PC-3 (cell line): ENCODE results near the gene C4orf33. TPM values are rescaled to one million over a fixed set of nuclear protein-coding genes. Genes with fewer than 3 reads are reported as not detected.

ENCODE experiments used
- ATAC-seq: fragments of 200-7000 bp; cut with Tn5 transposase; 2 replicates; pipeline ENCODE4 v1.9.1; 2020; ENCODE audit warnings: mild to moderate bottlenecking, moderate library complexity
- BruUV-seq: library from RNA; stranded (reverse); fragments of 400-500 nt; replicated peaks from 2 replicates; lab custom pipeline; 2021; lab: Mats Ljungman, UMichigan
- CTCF ChIA-PET: fragments of 300-600 bp; sonication (Branson Sonifier 250); formaldehyde crosslinking; loops from one replicate; lab custom pipeline; 2022; ENCODE audit warnings: antibody characterized with exemption; lab: Charles Lee
- POLR2A ChIA-PET: fragments of 300-600 bp; sonication (Branson Sonifier 250); formaldehyde crosslinking; loops from one replicate; lab custom pipeline; 2022; ENCODE audit warnings: antibody characterized with exemption; ENCODE audit not compliant: unreplicated experiment; lab: Charles Lee
- DNase-seq: peaks from one replicate; pipeline ENCODE4 v3.0.0-alpha.2; 2015
- H2AFZ ChIP-seq: fragments of 300-600 bp; sonication (generic); 2 replicates; pipeline ENCODE4 v1.6.0; 2016; ENCODE audit warnings: antibody characterized with exemption, low read length
- H3F3A ChIP-seq: fragments of 300-600 bp; sonication (generic); one replicate; pipeline ENCODE4 v1.6.0; 2017; ENCODE audit warnings: antibody characterized with exemption, low read length, control low read depth, mild to moderate bottlenecking; ENCODE audit not compliant: unreplicated experiment
- H3K27ac ChIP-seq: fragments of 300-600 bp; sonication (generic); 2 replicates; pipeline ENCODE4 v1.5.1; 2016; ENCODE audit warnings: mild to moderate bottlenecking, low read length
- H3K27me3 ChIP-seq: fragments of 300-600 bp; sonication (generic); 2 replicates; pipeline ENCODE4 v1.6.1; 2016; ENCODE audit warnings: low read length, mixed read lengths
- H3K36me3 ChIP-seq: fragments of 300-600 bp; sonication (generic); 2 replicates; pipeline ENCODE4 v1.6.1; 2016; ENCODE audit warnings: low read depth, mixed run types, low read length, mixed read lengths
- H3K4me1 ChIP-seq: fragments of 300-600 bp; sonication (generic); 2 replicates; pipeline ENCODE4 v1.5.1; 2016; ENCODE audit warnings: low read length; ENCODE audit not compliant: insufficient read depth
- H3K4me2 ChIP-seq: fragments of 300-600 bp; sonication (generic); 2 replicates; pipeline ENCODE4 v1.6.0; 2016; ENCODE audit warnings: low read length
- H3K4me3 ChIP-seq: fragments of 300-600 bp; sonication (generic); 2 replicates; pipeline ENCODE4 v1.5.1; 2016; ENCODE audit warnings: mild to moderate bottlenecking, low read length, mixed read lengths
- H3K79me2 ChIP-seq: fragments of 300-600 bp; sonication (generic); 2 replicates; pipeline ENCODE4 v1.6.1; 2017; ENCODE audit warnings: low read length, mixed read lengths
- H3K9ac ChIP-seq: fragments of 300-600 bp; sonication (generic); 2 replicates; pipeline ENCODE4 v1.6.0; 2016; ENCODE audit warnings: mild to moderate bottlenecking, low read length
- H3K9me2 ChIP-seq: fragments of 300-600 bp; sonication (generic); replicated peaks from 2 replicates; pipeline ENCODE4 v1.6.1; 2016; ENCODE audit warnings: mixed run types, low read length, mixed read lengths
- H3K9me3 ChIP-seq: fragments of 300-600 bp; sonication (generic); 2 replicates; pipeline ENCODE4 v1.6.1; 2016; ENCODE audit warnings: low read length, mixed read lengths
- H4K20me1 ChIP-seq: fragments of 300-600 bp; sonication (generic); 2 replicates; pipeline ENCODE4 v1.6.1; 2016; ENCODE audit warnings: low read length, mixed read lengths
- CTCF ChIP-seq: fragments of 300-600 bp; sonication (generic); conservative IDR thresholded peaks from 2 replicates; pipeline ENCODE4 v1.5.1; 2017; ENCODE audit warnings: antibody characterized with exemption, low read depth, mild to moderate bottlenecking, low read length
- EZH2 ChIP-seq: fragments of 300-600 bp; sonication (generic); IDR thresholded peaks from one replicate; pipeline ENCODE4 v1.6.1; 2017; ENCODE audit warnings: antibody characterized with exemption, mild to moderate bottlenecking, low read length; ENCODE audit not compliant: unreplicated experiment
- EZH2phosphoT487 ChIP-seq: fragments of 300-600 bp; sonication (generic); IDR thresholded peaks from 2 replicates; pipeline ENCODE4 v1.6.1; 2018; ENCODE audit warnings: mild to moderate bottlenecking, antibody characterized with exemption, low read length, borderline replicate concordance
- intact Hi-C: fragments of 100-400 bp; cut with micrococcal nuclease; formaldehyde crosslinking; loops from 2 replicates; pipeline ENCODE4 v1.9.0; 2023
- total RNA-seq: library from RNA; depleted of rRNA; stranded (reverse); fragments of >200 nt; gene quantifications from 2 replicates; pipeline ENCODE4 v1.2.3, GENCODE V29; 2014

C4orf33 gene
- total RNA-seq, 1 experiment from 2014 or later: 2.8 TPM

GRCh38 chr4:129149906-129150305, 54.0 kb downstream of the C4orf33 start:
- no peak for TF ChIP-seq EZH2phosphoT487
- no peak for TF ChIP-seq CTCF
- no peak for TF ChIP-seq EZH2
- BruUV-seq: no TSS peak
- Histone ChIP-seq H3K4me1 (no peaks in the 10 kb centered on the region), H3K27me3 (no peaks in the 10 kb centered on the region), H2AFZ (no peak overlapping the region), H3F3A (no peaks in the 10 kb centered on the region), H3K9me3 (no peaks in the 10 kb centered on the region), H3K79me2 (no peaks in the 10 kb centered on the region), H4K20me1 (no peaks in the 10 kb centered on the region), H3K4me2 (no peak overlapping the region), H3K36me3 (no peaks in the 10 kb centered on the region), H3K4me3 (no peak overlapping the region), H3K9me2 (no peaks in the 10 kb centered on the region), H3K9ac (no peak overlapping the region), H3K27ac (no peak overlapping the region)
- intact Hi-C loops: no loop called here
- ATAC-seq: no peak
- CTCF ChIA-PET: no interaction called here
- POLR2A ChIA-PET: no interaction called here
- DNase-seq: no peak

- TF ChIP-seq EZH2phosphoT487 (no peak), CTCF (no peak), EZH2 (no peak)
- no peak for ATAC-seq
- DNase-seq: no peak
- Histone ChIP-seq H3K27me3 (no peaks in the 10 kb centered on the region), H4K20me1 (no peaks in the 10 kb centered on the region), H3K36me3 (no peaks in the 10 kb centered on the region), H3K9me3 (no peaks in the 10 kb centered on the region), H3K4me1 (no peaks in the 10 kb centered on the region), H3K9me2 (no peaks in the 10 kb centered on the region), H3K27ac (no peak overlapping the region), H2AFZ (no peak overlapping the region), H3K4me3 (no peak overlapping the region), H3K79me2 (no peaks in the 10 kb centered on the region), H3K9ac (no peak overlapping the region), H3F3A (no peaks in the 10 kb centered on the region), H3K4me2 (no peak overlapping the region)
- BruUV-seq: no TSS peak
- POLR2A ChIA-PET: no interaction called here
- CTCF ChIA-PET: no interaction called here
- intact Hi-C loops: no loop called here
Measured at GRCh38 chr4:129152350-129152749, 56.4 kb downstream of the C4orf33 start.

GRCh38 chr4:129153700-129154099, 57.7 kb downstream of the C4orf33 start:
- ATAC-seq (no peak), DNase-seq (no peak)
- H3K9ac ChIP-seq: no peak overlapping the region
- H4K20me1 ChIP-seq: no peaks in the 10 kb centered on the region
- H3K4me3 ChIP-seq: no peak overlapping the region
- H3K4me1 ChIP-seq: no peaks in the 10 kb centered on the region
- POLR2A ChIA-PET: no interaction called here
- H3K9me2 ChIP-seq: no peaks in the 10 kb centered on the region
- no peaks in the 10 kb centered on the region for H3K36me3 ChIP-seq
- H3K27ac ChIP-seq: no peak overlapping the region
- H2AFZ ChIP-seq: no peak overlapping the region
- no peaks in the 10 kb centered on the region for H3K79me2 ChIP-seq
- intact Hi-C loops: no loop called here
- CTCF ChIA-PET: no interaction called here
- TF ChIP-seq EZH2: no peak
- no peak for TF ChIP-seq EZH2phosphoT487
- no peak for TF ChIP-seq CTCF
- H3K4me2 ChIP-seq: no peak overlapping the region
- no peaks in the 10 kb centered on the region for H3K9me3 ChIP-seq
- H3K27me3 ChIP-seq: no peaks in the 10 kb centered on the region
- no peaks in the 10 kb centered on the region for H3F3A ChIP-seq
- no TSS peak for BruUV-seq
